Endothelial cell (in vitro differentiated cells): ENCODE data around the gene LAGE3. TPM values are rescaled to one million over a fixed set of nuclear protein-coding genes. Genes with fewer than 3 reads are reported as not detected.
A peak's percentile ranks its signal among the peaks of the same experiment; 100 is the strongest.

Experiments used
- DNase-seq: peaks from one replicate; pipeline ENCODE4 v3.0.0; 2021; ENCODE audit warnings: low spot score
- H3K27ac Mint-ChIP-seq: one replicate; pipeline ENCODE4 v1.8.0; 2021; ENCODE audit warnings: mixed read lengths, inconsistent platforms; ENCODE audit not compliant: unreplicated experiment
- H3K27me3 Mint-ChIP-seq: one replicate; pipeline ENCODE4 v1.8.0; 2021; ENCODE audit warnings: mild to moderate bottlenecking, moderate library complexity, mixed read lengths, inconsistent platforms; ENCODE audit not compliant: unreplicated experiment
- H3K36me3 Mint-ChIP-seq: one replicate; pipeline ENCODE4 v1.8.0; 2021; ENCODE audit warnings: mild to moderate bottlenecking, low read depth, mixed read lengths, inconsistent platforms; ENCODE audit not compliant: unreplicated experiment
- H3K4me1 Mint-ChIP-seq: one replicate; pipeline ENCODE4 v1.8.0; 2021; ENCODE audit warnings: mild to moderate bottlenecking, mixed read lengths, inconsistent platforms; ENCODE audit not compliant: unreplicated experiment
- H3K4me3 Mint-ChIP-seq: one replicate; pipeline ENCODE4 v1.8.0; 2021; ENCODE audit warnings: mild to moderate bottlenecking, mixed read lengths, inconsistent platforms; ENCODE audit not compliant: unreplicated experiment
- H3K9me3 Mint-ChIP-seq: one replicate; pipeline ENCODE4 v1.8.0; 2021; ENCODE audit warnings: mixed read lengths, inconsistent platforms; ENCODE audit not compliant: unreplicated experiment
- CTCF ChIP-seq: fragments of 200-600 bp; sonication (generic); IDR thresholded peaks from one replicate; pipeline ENCODE4 v1.5.0; 2021; ENCODE audit warnings: antibody characterized with exemption; ENCODE audit not compliant: unreplicated experiment
- total RNA-seq: library from RNA; stranded (reverse); fragmentation: NEBNext Ultra II Directional; extraction: Animal tissue kit (Norgen Biotek cat#: 25700); gene quantifications from one replicate; pipeline ENCODE4 v1.2.1, GENCODE V29; 2021; ENCODE audit not compliant: unreplicated experiment

LAGE3 gene
- total RNA-seq, 1 donor from 2014 or later: 18.4 TPM

DNA sequence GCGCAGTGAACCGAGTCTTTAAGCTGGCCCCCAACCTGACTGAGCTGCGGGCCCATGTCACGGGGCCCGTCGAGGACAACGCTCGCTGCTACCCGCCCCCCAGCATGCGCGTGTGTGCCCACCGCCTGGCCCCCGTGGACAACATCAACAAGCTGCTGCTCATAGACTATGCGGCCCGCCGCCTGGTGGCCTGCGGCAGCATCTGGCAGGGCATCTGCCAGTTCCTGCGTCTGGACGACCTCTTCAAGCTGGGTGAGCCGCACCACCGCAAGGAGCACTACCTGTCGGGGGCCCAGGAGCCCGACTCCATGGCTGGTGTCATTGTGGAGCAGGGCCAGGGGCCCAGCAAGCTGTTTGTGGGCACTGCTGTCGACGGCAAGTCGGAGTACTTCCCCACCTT lies 18.8 kb downstream of the LAGE3 start:
- Mint-ChIP-seq H3K27me3 (peaks cover 2% of the 10 kb centered on the region), H3K9me3 (no peaks in the 10 kb centered on the region), H3K27ac (no peak overlapping the region), H3K36me3 (peaks cover 9% of the 10 kb centered on the region), H3K4me1 (peaks cover 3% of the 10 kb centered on the region), H3K4me3 (no peak overlapping the region)
- TF ChIP-seq CTCF: no peak
- DNase-seq: no peak

GRCh38 chrX:154459832-154460231 lies 19.2 kb downstream of the LAGE3 start:
- H3K4me3 Mint-ChIP-seq: peak overlapping the region; percentile 31
- H3K27me3 Mint-ChIP-seq: peaks cover 2% of the 10 kb centered on the region
- no peaks in the 10 kb centered on the region for H3K9me3 Mint-ChIP-seq
- TF ChIP-seq CTCF: no peak
- H3K36me3 Mint-ChIP-seq: peaks cover 9% of the 10 kb centered on the region
- no peak for DNase-seq
- H3K27ac Mint-ChIP-seq: no peak overlapping the region
- H3K4me1 Mint-ChIP-seq: peaks cover 3% of the 10 kb centered on the region

- no peak for TF ChIP-seq CTCF
- H3K27me3 Mint-ChIP-seq: peaks cover 2% of the 10 kb centered on the region
- peaks cover 9% of the 10 kb centered on the region for H3K36me3 Mint-ChIP-seq
- H3K4me3 Mint-ChIP-seq: peak overlapping the region; percentile 87
- no peaks in the 10 kb centered on the region for H3K9me3 Mint-ChIP-seq
- no peak overlapping the region for H3K27ac Mint-ChIP-seq
- H3K4me1 Mint-ChIP-seq: peaks cover 3% of the 10 kb centered on the region
- DNase-seq: no peak
These were observed 19.9 kb downstream of the LAGE3 start for GRCh38 chrX:154458954-154459778.

DNA sequence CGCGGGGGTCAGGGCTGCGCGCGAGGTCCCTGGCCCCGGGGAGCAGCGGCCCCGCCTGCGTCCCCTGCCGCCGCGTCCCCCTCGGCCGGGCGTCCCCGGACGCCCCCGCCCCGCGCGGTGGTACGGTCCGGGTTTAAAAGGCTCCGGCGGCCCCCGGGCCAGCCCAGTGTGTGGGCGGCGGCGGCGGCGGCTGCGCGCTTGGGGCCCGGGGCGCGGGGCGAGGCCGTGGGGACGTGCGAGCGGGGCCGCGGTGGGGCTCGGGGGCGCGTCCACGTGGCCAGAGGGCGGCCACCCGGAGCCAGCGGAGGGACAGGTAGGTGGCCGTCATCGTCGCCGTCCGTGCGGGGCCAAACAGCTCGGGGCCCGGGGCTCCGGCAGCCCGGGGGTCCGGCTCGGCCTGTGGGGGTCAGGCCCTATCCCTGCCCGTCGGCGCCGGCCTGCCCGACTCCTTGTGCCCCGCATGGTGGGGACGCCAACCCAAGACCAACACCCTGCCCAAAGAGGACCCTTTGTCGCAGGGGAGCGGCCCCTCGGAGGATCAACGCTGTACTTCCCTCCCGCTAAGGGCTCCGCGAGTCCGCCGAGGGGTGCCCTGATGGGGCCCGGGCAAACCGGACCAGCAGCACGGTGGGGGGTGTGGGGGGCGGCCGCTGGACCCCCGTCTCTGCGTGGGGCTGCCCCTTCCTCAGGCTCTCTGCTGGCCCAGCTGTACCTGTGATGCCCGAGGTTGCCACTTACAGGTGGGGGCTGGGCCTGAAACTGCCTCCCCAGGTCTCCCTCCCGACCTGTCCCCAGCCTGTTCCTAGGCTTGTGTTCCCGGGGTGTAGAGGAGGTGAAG lies 20.7 kb downstream of the LAGE3 start, which contains the start of gene PLXNA3:
PLXNA3 (plus strand) TSS at position 166 of the 838 bp plus-strand sequence. CDS start 1,903 bp downstream, outside the sequence.
- peak; percentile 50 for DNase-seq
- H3K27ac Mint-ChIP-seq: peak within 1 kb of the TSS; percentile 70
- H3K9me3 Mint-ChIP-seq: no peaks in the 10 kb centered on the region
- TF ChIP-seq CTCF: no peak
- peaks cover 2% of the 10 kb centered on the region for H3K27me3 Mint-ChIP-seq
- peak within 1 kb of the TSS; percentile 95 for H3K4me3 Mint-ChIP-seq
- peaks cover 9% of the 10 kb centered on the region for H3K36me3 Mint-ChIP-seq
- peaks cover 3% of the 10 kb centered on the region for H3K4me1 Mint-ChIP-seq
